Urinary bladder (tissue), 4 donors: ENCODE measurements around the gene SUB1. TPM values are rescaled to one million over a fixed set of nuclear protein-coding genes. Genes with fewer than 3 reads are reported as not detected.

ENCODE experiments used
- DNase-seq: peaks from one replicate; pipeline ENCODE4 v3.0.0-alpha.2; 2015; ENCODE audit errors: extremely low spot score
- H3K27ac ChIP-seq: one replicate; pipeline ENCODE4 v1.5.1; 2013; ENCODE audit warnings: low read depth, mild to moderate bottlenecking, moderate library complexity
- H3K36me3 ChIP-seq: one replicate; pipeline ENCODE4 v1.6.1; 2013; ENCODE audit warnings: mild to moderate bottlenecking, moderate library complexity; ENCODE audit not compliant: insufficient read depth
- H3K4me1 ChIP-seq: one replicate; pipeline ENCODE4 v1.6.1; 2013; ENCODE audit warnings: mild to moderate bottlenecking, moderate library complexity; ENCODE audit not compliant: insufficient read depth
- H3K4me3 ChIP-seq: one replicate; pipeline ENCODE4 v1.5.1; 2013; ENCODE audit warnings: low read depth, low read length
- WGBS: extraction: QIAGEN DNeasy Blood & Tissue Kit; methylation state at CpG from one replicate; pipeline ENCODE4 v1.1.7; 2013; 5-methylcytosine and 5-hydroxymethylcytosine counted together
- polyA plus RNA-seq: library from polyadenylated mRNA; stranded (reverse); fragments of 200-250 nt; gene quantifications from one replicate; pipeline ENCODE4 v1.2.3, GENCODE V29; 2013
- total RNA-seq: library from RNA; depleted of rRNA; stranded (reverse); fragments of >200 nt; gene quantifications from one replicate; pipeline ENCODE4 v1.2.3, GENCODE V29; 2014
- donor health status: healthy with polysubstance abuse.
- donor health status: healthy.

SUB1 gene
- total and polyA plus RNA-seq, 2 donors: 99.9 to 186 TPM

DNA sequence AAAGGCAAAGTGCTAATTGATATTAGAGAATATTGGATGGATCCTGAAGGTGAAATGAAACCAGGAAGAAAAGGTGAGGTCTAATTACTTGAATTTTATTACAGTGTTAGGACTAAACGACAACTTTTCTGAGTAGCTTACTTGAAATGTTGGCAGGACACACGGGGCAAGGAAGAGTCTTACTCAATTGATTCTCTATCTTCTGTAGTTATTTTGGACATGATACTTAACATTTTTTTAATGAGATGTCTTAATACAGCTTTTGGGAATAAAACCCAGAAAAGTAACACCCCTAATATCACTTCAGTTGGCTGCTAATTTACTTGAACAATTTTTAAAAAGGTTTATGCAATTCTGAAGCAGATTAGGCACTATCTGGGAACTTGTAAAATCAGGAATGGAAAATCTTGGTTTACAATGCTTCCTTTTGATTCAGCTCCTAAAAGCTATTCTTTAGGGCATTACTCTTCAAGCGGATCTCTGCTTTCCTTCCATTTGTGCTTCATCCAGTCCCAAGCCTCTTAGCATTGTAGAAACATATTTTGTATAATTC lies 13.7 kb downstream of the SUB1 start:
- Histone ChIP-seq H3K27ac (no peak overlapping the region), H3K36me3 (no peaks in the 10 kb centered on the region), H3K4me3 (no peak overlapping the region), H3K4me1 (no peaks in the 10 kb centered on the region)
- DNase-seq: no peak
- WGBS: 69% methylated on average over 3 of the region's 3 CpGs

DNA sequence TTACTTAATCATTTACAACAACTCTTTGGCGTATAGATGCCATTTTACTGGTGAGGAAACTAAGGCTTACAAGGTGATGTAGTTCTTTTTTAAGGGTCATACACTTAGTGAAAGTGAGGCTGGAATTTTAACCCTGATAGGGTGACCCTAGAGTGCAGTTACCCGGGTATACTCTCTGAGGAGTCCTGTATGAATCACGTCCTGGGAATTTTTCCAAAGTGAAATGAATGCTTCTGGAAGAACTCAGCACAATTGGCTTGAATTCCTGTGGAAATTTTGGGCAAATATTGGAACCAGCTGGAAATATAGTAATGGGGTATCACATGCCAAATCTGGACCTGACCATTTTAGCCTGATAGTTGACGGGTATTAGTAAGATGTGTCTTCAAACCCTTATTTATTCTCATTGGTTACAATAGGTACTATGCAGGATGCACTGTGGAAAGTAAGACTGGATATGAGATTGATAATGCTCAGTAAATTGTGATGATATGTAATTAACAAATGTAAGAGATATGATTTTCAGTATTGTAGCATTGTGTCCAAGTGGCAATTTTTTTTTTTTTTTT lies 14.8 kb downstream of the SUB1 start:
- Histone ChIP-seq H3K4me3 (no peak overlapping the region), H3K27ac (no peak overlapping the region), H3K36me3 (no peaks in the 10 kb centered on the region), H3K4me1 (no peaks in the 10 kb centered on the region)
- no peak for DNase-seq
- 46% methylated on average over 4 of the region's 4 CpGs for WGBS

- no peak overlapping the region for H3K27ac ChIP-seq
- no peaks in the 10 kb centered on the region for H3K4me1 ChIP-seq
- no peaks in the 10 kb centered on the region for H3K36me3 ChIP-seq
- no peak for DNase-seq
- H3K4me3 ChIP-seq: no peak overlapping the region
- 85% methylated on average over 1 of the region's 1 CpG for WGBS
These were observed 16.4 kb downstream of the SUB1 start for GRCh38 chr5:32601623-32602295.

- Histone ChIP-seq H3K27ac (no peak overlapping the region), H3K36me3 (no peaks in the 10 kb centered on the region), H3K4me3 (no peak overlapping the region), H3K4me1 (no peaks in the 10 kb centered on the region)
- WGBS: 93% methylated on average over 2 of the region's 2 CpGs
- no peak for DNase-seq
These were observed 17.5 kb downstream of the SUB1 start for GRCh38 chr5:32602906-32603305.

DNA sequence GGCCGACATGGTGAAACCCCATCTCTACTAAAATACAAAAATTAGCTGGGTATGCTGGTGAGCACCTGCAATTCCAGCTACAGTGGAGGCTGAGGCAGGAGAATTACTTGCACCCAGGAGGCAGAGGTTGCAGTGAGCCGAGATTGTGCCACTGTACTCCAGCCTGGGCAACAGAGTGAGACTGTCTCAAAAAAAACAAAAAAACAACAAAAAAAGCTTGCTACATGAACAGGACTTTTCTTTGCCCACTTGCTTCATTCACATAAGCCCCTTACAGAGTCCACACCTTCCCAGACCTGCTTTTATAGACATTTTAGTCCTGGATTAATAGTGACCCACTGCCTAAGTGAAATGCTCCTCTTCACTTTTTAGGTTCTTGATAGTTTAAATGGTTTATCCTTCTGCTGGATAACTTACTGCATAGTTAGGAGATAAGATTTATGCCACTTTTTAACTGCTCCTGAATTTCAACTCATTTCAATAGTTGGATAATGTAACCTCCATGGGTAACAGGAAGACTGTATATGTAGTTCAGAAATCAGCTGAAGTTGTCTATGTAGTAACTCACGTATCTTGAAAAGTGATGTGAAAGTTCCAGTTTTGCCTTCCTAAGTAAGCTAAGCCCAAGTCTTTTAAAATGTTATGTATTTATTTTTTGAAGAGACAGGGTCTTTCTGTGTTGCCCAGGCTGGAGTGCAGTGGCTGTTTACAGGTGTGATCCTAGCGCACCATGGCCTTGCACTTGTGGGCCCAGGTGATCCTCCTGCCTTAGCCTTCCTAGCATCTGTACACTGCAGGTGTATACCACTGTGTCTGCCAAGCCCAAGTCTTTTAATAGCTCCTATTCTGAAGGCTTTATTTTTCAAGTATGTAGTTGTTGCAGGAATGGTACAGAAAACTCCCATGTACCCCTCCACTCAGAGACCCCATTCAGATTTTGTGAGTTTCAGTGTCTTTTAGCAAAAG lies 19.7 kb downstream of the SUB1 start:
- H3K4me3 ChIP-seq: no peak overlapping the region
- DNase-seq: no peak
- H3K36me3 ChIP-seq: peaks cover 1% of the 10 kb centered on the region
- 94% methylated on average over 4 of the region's 4 CpGs for WGBS
- no peaks in the 10 kb centered on the region for H3K4me1 ChIP-seq
- H3K27ac ChIP-seq: no peak overlapping the region

DNA sequence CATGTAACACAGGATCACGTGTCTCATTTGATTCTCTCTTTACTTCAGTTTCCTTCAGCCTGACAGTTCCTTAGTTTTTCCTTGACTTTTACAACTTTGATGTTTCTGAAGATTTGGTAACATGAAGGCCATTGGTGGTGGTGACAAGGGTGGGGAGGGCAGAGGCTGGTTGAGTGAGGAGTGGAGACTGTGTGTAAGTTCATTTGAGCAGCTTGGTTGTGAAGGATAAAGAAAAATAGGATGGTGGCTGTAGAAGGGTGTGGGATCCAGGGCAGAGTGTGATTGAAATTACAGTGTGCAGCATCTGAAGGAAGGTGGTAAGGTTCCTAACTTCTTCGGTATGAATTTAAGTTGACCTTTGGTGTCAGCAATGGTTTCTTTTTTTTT lies 20.4 kb downstream of the SUB1 start:
- 93% methylated on average over 2 of the region's 2 CpGs for WGBS
- DNase-seq: no peak
- Histone ChIP-seq H3K4me1 (no peaks in the 10 kb centered on the region), H3K36me3 (peaks cover 1% of the 10 kb centered on the region), H3K27ac (no peak overlapping the region), H3K4me3 (no peak overlapping the region)

GRCh38 chr5:32612134-32612888 lies 27.0 kb downstream of the SUB1 start:
- no peak for DNase-seq
- no peak overlapping the region for H3K4me3 ChIP-seq
- H3K36me3 ChIP-seq: peaks cover 1% of the 10 kb centered on the region
- H3K27ac ChIP-seq: no peak overlapping the region
- H3K4me1 ChIP-seq: no peaks in the 10 kb centered on the region
- WGBS: 73% methylated on average over 10 of the region's 10 CpGs

DNA sequence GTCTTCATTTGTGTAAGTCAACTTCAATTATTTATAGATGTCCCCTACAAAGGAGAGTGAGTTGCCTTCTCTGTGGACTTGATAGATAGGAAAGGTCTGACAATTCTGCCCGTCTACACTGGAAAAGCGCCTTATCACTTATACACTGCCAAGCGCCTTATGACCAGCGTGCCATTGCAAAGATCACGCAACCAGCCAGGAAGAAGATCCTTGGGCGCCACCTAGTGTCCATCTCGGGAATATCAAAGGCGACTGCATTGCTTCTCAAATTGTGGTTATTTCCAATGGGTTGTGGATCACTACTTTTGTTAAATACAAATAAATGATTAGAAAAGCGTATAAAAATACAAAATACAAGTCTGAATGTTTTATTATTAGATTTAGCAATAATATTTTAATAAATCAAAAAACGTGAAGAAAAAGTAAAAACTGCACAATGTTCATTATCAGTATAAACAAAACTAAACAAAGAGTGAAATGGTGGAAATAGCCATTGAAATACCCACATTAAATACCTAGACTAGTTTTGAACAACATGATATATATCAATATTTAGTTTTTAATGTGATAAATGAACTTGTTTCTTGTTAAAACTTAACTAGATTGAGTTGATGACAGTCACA lies 27.8 kb downstream of the SUB1 start:
- peaks cover under 1% of the 10 kb centered on the region for H3K36me3 ChIP-seq
- 7% methylated on average over 10 of the region's 10 CpGs for WGBS
- DNase-seq: peak; percentile 36
- H3K4me3 ChIP-seq: no peak overlapping the region
- no peaks in the 10 kb centered on the region for H3K4me1 ChIP-seq
- no peak overlapping the region for H3K27ac ChIP-seq

DNA sequence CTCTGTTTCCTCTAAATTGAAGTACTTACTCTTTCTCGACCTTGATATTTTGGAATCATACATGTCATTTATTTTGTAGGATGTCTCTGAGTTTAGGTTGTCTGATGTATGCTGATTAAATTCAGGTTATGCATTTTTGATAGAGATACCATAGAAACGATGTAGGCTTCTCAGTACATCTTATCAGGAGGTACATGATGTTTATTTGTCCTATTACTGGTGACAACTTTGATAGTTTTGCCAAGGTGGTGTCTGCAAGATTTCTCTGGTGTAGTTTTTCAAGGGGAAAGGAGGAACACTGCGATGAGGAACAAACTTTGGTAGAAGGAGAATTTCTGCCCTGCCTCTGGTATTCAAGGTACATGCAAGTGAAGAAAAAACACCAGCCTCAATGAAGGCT lies 29.9 kb downstream of the SUB1 start:
- no peak for DNase-seq
- H3K36me3 ChIP-seq: no peaks in the 10 kb centered on the region
- no peaks in the 10 kb centered on the region for H3K4me1 ChIP-seq
- H3K27ac ChIP-seq: no peak overlapping the region
- H3K4me3 ChIP-seq: no peak overlapping the region
- 56% methylated on average over 3 of the region's 3 CpGs for WGBS

- Histone ChIP-seq H3K4me1 (no peaks in the 10 kb centered on the region), H3K4me3 (no peak overlapping the region), H3K27ac (no peak overlapping the region), H3K36me3 (no peaks in the 10 kb centered on the region)
- 62% methylated on average over 2 of the region's 2 CpGs for WGBS
- no peak for DNase-seq
These were observed 33.6 kb downstream of the SUB1 start for GRCh38 chr5:32618962-32619361.

- no peak overlapping the region for H3K4me3 ChIP-seq
- H3K4me1 ChIP-seq: no peaks in the 10 kb centered on the region
- H3K27ac ChIP-seq: no peak overlapping the region
- WGBS: 63% methylated on average over 8 of the region's 8 CpGs
- no peaks in the 10 kb centered on the region for H3K36me3 ChIP-seq
- no peak for DNase-seq
These were observed 35.9 kb downstream of the SUB1 start for GRCh38 chr5:32621256-32621655.

DNA sequence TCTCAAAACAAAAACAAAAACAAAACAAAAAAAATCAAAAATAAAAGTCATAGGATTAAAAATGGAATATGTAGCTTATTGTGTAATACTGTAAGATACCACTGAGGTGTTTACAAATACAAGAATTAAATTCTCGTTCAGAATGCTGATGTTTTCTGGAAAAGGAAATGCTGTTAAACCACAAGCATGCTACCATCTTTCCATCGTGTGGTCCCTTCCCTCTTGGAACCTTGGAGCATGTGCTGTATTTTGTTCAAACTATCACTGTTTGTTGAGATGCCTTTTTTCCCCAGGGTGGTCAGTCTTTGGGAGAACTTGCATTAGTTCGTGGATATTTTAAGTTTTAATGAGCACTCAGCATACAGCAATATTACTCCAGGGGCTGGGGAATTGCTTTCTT lies 39.7 kb downstream of the SUB1 start:
- WGBS: 54% methylated on average over 3 of the region's 3 CpGs
- Histone ChIP-seq H3K36me3 (no peaks in the 10 kb centered on the region), H3K4me1 (no peaks in the 10 kb centered on the region), H3K27ac (no peak overlapping the region), H3K4me3 (no peak overlapping the region)
- DNase-seq: no peak

- WGBS: 82% methylated on average over 5 of the region's 5 CpGs
- Histone ChIP-seq H3K4me1 (no peaks in the 10 kb centered on the region), H3K27ac (no peak overlapping the region), H3K36me3 (no peaks in the 10 kb centered on the region), H3K4me3 (no peak overlapping the region)
- no peak for DNase-seq
These were observed 40.2 kb downstream of the SUB1 start for GRCh38 chr5:32625547-32625946.
